Dendritic cell treated with granulocyte-macrophage colony-stimulating factor and Interleukin-4, amounts not matched to agents 40 ng/mL and 50 ng/mL, for 4 days (primary cell): ENCODE measurements around the gene ZBTB32.
A peak's percentile ranks its signal among the peaks of the same experiment; 100 is the strongest.

Experiments used
- H3K27ac Mint-ChIP-seq: one replicate; pipeline ENCODE4 v1.8.0; 2022; ENCODE audit warnings: mild to moderate bottlenecking, mixed read lengths
- H3K27me3 Mint-ChIP-seq: one replicate; pipeline ENCODE4 v1.8.0; 2022; ENCODE audit warnings: mild to moderate bottlenecking, mixed read lengths
- H3K36me3 Mint-ChIP-seq: one replicate; pipeline ENCODE4 v1.8.0; 2022; ENCODE audit warnings: low read depth, mixed read lengths
- H3K4me1 Mint-ChIP-seq: one replicate; pipeline ENCODE4 v1.8.0; 2022; ENCODE audit warnings: low read depth, mixed read lengths
- H3K4me3 Mint-ChIP-seq: one replicate; pipeline ENCODE4 v1.8.0; 2022; ENCODE audit warnings: mild to moderate bottlenecking, moderate library complexity, mixed read lengths
- H3K9me3 Mint-ChIP-seq: one replicate; pipeline ENCODE4 v1.8.0; 2022; ENCODE audit warnings: mixed read lengths
- intact Hi-C: fragments of 100-400 bp; cut with micrococcal nuclease; formaldehyde crosslinking; loops from one replicate; pipeline ENCODE4 v1.15.0; 2022

ZBTB32 gene

DNA sequence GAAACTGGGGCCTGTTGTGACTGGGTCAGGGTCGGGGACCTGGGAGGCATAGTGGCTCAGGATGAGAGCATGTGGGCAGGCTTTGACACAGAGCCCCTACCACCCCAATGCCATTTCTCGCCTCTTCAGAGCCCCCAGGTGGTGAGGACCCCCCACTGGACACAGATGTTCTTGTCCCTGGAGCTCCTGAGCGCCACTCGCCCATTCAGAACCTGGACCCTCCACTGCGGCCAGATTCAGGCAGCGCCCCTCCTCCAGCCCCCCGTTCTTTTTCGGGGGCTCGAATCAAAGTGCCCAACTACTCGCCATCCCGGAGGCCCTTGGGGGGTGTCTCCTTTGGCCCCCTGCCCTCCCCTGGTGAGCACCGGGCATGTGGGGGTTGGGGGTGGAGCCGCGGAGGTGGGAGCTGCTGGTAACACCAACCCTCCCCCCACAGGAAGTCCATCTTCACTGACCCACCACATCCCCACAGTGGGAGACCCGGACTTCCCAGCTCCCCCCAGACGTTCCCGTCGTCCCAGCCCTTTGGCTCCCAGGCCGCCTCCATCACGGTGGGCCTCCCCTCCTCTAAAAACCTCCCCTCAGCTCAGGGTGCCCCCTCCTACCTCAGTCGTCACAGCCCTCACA lies 27.5 kb downstream of the ZBTB32 start:
- no peaks in the 10 kb centered on the region for H3K27me3 Mint-ChIP-seq
- H3K9me3 Mint-ChIP-seq: no peaks in the 10 kb centered on the region
- H3K4me3 Mint-ChIP-seq: no peak overlapping the region
- peaks cover 100% of the 10 kb centered on the region for H3K36me3 Mint-ChIP-seq
- H3K27ac Mint-ChIP-seq: no peak overlapping the region
- intact Hi-C loops: no loop called here
- peaks cover 11% of the 10 kb centered on the region for H3K4me1 Mint-ChIP-seq

DNA sequence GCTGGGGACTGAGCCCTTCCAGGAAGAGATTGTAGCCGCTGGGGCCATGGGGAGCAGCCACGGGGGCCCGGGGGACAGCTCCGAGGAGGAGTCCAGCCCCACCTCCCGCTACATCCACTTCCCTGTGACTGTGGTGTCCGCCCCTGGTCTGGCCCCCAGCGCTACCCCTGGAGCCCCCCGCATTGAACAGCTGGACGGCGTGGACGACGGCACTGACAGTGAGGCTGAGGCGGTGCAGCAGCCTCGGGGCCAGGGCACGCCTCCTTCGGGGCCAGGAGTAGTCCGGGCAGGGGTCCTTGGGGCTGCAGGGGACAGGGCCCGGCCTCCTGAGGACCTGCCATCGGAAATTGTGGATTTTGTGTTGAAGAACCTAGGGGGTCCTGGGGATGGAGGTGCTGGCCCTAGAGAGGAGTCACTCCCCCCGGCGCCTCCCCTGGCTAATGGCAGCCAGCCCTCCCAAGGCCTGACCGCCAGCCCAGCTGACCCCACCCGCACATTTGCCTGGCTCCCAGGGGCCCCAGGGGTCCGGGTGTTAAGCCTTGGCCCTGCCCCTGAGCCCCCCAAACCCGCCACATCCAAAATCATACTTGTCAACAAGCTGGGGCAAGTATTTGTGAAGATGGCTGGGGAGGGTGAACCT lies 28.3 kb downstream of the ZBTB32 start:
- Mint-ChIP-seq H3K27ac (no peak overlapping the region), H3K9me3 (no peaks in the 10 kb centered on the region), H3K36me3 (peaks cover 100% of the 10 kb centered on the region), H3K4me1 (peaks cover 15% of the 10 kb centered on the region), H3K4me3 (no peak overlapping the region), H3K27me3 (no peaks in the 10 kb centered on the region)
- intact Hi-C loops: no loop called here

DNA sequence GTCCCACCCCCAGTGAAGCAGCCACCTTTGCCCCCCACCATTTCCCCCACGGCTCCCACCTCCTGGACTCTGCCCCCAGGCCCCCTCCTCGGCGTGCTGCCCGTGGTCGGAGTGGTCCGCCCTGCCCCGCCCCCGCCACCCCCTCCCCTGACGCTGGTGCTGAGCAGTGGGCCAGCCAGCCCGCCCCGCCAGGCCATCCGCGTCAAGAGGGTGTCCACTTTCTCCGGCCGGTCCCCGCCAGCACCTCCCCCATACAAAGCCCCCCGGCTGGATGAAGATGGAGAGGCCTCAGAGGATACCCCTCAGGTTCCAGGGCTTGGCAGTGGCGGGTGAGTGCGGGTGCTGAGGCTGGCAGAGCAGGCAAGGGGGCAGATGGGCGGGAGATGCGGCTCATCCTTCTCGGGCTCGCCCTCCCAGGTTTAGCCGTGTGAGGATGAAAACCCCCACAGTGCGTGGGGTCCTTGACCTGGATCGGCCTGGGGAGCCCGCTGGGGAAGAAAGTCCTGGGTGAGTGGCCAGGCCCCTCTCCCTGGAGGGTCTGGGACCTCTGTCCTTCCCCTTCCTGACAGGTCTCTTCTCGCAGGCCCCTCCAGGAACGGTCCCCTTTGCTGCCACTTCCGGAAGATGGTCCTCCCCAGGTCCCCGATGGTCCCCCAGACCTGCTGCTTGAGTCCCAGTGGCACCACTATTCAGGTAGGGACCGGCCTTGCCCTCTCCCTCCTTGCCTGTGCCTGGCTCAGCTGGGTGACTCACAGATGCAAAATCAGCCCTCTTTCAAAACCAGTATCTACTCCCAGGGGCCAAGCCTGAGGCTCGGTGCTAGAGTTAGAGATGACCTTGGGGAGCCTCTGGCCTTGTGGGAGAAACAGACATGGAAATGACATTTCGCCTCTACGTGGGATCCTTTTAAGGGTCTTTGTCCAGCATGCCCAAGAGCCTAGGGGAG lies 29.1 kb downstream of the ZBTB32 start:
- intact Hi-C loops: no loop called here
- H3K4me3 Mint-ChIP-seq: no peak overlapping the region
- no peaks in the 10 kb centered on the region for H3K27me3 Mint-ChIP-seq
- no peak overlapping the region for H3K27ac Mint-ChIP-seq
- H3K36me3 Mint-ChIP-seq: peaks cover 100% of the 10 kb centered on the region
- H3K9me3 Mint-ChIP-seq: no peaks in the 10 kb centered on the region
- peaks cover 18% of the 10 kb centered on the region for H3K4me1 Mint-ChIP-seq

- intact Hi-C loops: no loop called here
- Mint-ChIP-seq H3K4me1 (peaks cover 24% of the 10 kb centered on the region), H3K9me3 (no peaks in the 10 kb centered on the region), H3K27me3 (no peaks in the 10 kb centered on the region), H3K27ac (no peak overlapping the region), H3K36me3 (peaks cover 100% of the 10 kb centered on the region), H3K4me3 (no peak overlapping the region)
These were observed 29.9 kb downstream of the ZBTB32 start for GRCh38 chr19:35734273-35734672.

DNA sequence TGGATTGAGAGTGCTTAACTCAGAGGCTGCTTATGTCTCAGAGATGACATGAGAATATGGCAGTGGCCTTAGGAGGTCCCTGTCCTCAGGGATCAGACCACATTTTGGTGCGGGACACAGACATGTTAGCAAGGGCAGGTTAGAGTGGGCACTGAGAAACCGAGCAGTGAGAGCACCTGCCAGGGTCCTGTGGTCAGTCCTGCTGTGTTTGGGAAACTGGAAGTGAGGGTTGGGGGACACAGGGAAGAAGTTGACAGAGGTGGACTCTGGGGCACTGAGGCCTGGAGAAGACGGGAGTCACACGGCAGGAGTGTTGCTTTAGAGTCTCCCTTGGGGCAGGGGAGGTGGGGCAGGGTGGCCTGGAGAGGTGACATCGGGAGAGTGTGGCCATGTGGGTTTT lies 30.5 kb downstream of the ZBTB32 start:
- Mint-ChIP-seq H3K4me1 (peaks cover 30% of the 10 kb centered on the region), H3K9me3 (no peaks in the 10 kb centered on the region), H3K36me3 (peaks cover 100% of the 10 kb centered on the region), H3K27me3 (no peaks in the 10 kb centered on the region), H3K27ac (no peak overlapping the region), H3K4me3 (no peak overlapping the region)
- intact Hi-C loops: no loop called here

DNA sequence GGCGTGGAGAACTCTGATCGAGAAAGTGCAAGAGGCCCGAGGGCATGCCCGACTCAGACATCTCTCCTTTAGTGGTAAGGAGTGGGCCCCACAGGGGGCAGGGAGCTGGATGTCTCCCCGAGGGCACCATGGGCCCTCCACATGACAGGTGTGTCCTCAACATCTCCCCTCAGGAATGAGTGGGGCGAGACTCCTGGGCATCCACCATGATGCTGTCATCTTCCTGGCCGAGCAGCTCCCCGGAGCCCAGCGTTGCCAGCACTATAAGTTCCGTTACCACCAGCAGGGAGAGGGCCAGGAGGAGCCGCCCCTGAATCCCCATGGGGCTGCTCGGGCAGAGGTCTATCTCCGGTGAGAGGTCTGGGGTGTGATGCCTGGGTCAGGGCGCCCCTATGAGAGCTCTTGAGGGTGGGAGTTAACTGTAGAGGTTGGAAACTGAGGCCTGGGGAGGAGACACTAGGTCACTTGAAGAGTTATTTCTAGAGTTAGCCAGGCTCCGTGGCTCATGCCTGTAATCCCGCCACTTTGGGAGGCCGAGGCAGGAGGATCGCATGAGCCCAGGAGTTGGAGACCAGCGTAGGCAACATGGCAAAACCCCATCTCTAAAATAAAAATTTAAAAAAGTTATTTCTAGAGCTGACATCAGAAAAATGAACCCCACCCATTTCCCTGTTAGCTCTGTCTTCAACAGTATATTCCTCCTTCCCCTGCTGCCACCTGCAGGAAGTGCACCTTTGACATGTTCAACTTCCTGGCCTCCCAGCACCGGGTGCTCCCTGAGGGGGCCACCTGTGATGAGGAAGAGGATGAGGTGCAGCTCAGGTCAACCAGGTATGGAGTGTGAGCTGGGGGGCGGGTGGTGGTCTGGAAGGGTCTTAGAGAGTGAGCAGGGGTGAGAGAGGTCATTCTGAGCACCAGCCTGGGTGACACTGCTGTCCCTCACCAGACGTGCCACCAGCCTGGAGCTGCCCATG lies 32.8 kb downstream of the ZBTB32 start:
- Mint-ChIP-seq H3K27ac (no peak overlapping the region), H3K4me3 (no peak overlapping the region), H3K27me3 (no peaks in the 10 kb centered on the region), H3K9me3 (no peaks in the 10 kb centered on the region), H3K36me3 (peaks cover 95% of the 10 kb centered on the region), H3K4me1 (peaks cover 43% of the 10 kb centered on the region)
- intact Hi-C loops: no loop called here

- no peaks in the 10 kb centered on the region for H3K27me3 Mint-ChIP-seq
- H3K27ac Mint-ChIP-seq: no peak overlapping the region
- H3K4me1 Mint-ChIP-seq: peaks cover 51% of the 10 kb centered on the region
- no peaks in the 10 kb centered on the region for H3K9me3 Mint-ChIP-seq
- peaks cover 94% of the 10 kb centered on the region for H3K36me3 Mint-ChIP-seq
- H3K4me3 Mint-ChIP-seq: no peak overlapping the region
- intact Hi-C loops: no loop called here
These were observed 33.9 kb downstream of the ZBTB32 start for GRCh38 chr19:35738021-35738886.

GRCh38 chr19:35738887-35739229 lies 34.5 kb downstream of the ZBTB32 start:
- Mint-ChIP-seq H3K4me1 (peaks cover 56% of the 10 kb centered on the region), H3K36me3 (peaks cover 92% of the 10 kb centered on the region), H3K27ac (no peak overlapping the region), H3K9me3 (no peaks in the 10 kb centered on the region), H3K27me3 (no peaks in the 10 kb centered on the region), H3K4me3 (no peak overlapping the region)
- intact Hi-C loops: no loop called here

- Mint-ChIP-seq H3K27me3 (no peaks in the 10 kb centered on the region), H3K4me1 (peaks cover 58% of the 10 kb centered on the region), H3K27ac (peak overlapping the region; percentile 99), H3K9me3 (no peaks in the 10 kb centered on the region), H3K36me3 (peaks cover 91% of the 10 kb centered on the region), H3K4me3 (peak overlapping the region; percentile 86)
- intact Hi-C loops: loop anchor here (10.0 kb wide), 2 partner anchors 95 to 165 kb away; partner anchors contain the start of genes COX6B1, ETV2, HCST and NFKBID
These were observed 35.1 kb downstream of the ZBTB32 start for GRCh38 chr19:35739275-35740107.

- H3K27ac Mint-ChIP-seq: peak overlapping the region; percentile 99
- peaks cover 91% of the 10 kb centered on the region for H3K36me3 Mint-ChIP-seq
- H3K4me3 Mint-ChIP-seq: peak overlapping the region; percentile 86
- H3K4me1 Mint-ChIP-seq: peaks cover 60% of the 10 kb centered on the region
- H3K27me3 Mint-ChIP-seq: no peaks in the 10 kb centered on the region
- no peaks in the 10 kb centered on the region for H3K9me3 Mint-ChIP-seq
- intact Hi-C loops: loop anchor here (10.0 kb wide), 2 partner anchors 95 to 165 kb away; partner anchors contain the start of genes COX6B1, ETV2, HCST and NFKBID
These were observed 35.7 kb downstream of the ZBTB32 start for GRCh38 chr19:35740108-35740422.

- Mint-ChIP-seq H3K4me1 (peaks cover 61% of the 10 kb centered on the region), H3K27ac (peak overlapping the region; percentile 99), H3K9me3 (no peaks in the 10 kb centered on the region), H3K27me3 (no peaks in the 10 kb centered on the region), H3K4me3 (peak overlapping the region; percentile 86), H3K36me3 (peaks cover 91% of the 10 kb centered on the region)
- intact Hi-C loops: loop anchor here (10.0 kb wide), 2 partner anchors 96 to 164 kb away; partner anchors contain the start of genes COX6B1, ETV2, HCST and NFKBID
These were observed 36.3 kb downstream of the ZBTB32 start for GRCh38 chr19:35740423-35741202.
